ENCODE measurements around the gene DHRS3. TPM values are rescaled to one million over a fixed set of nuclear protein-coding genes. Genes with fewer than 3 reads are reported as not detected.

DHRS3 gene
- total and polyA plus RNA-seq, 2 of the 13 experiments (the other 11 are each of a cell fraction or from before 2014, with no cell fraction given) = 48.5 to 90.5 TPM

DNA sequence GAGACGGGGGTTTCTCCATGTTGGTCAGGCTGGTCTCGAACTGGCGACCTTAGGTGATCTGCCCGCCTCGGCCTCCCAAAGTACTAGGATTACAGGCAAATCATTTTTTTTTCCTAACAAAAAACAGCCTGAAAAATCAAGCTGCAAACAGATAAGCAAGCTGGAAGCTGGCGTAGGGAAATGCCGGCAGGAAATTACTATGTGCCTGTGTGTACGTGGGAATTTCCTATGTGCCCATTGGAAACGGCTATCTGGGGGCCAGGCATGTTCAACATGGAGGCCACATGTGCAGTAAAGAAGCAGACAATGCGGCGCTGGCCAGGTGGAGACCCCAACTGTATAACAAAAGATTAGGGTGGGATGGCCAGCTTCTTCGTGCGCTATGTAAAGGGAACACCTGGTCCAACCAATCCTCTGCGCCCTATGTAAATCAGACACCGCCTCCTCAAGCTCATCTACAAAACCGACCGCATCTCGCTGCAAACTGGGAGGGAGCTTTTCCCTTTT is 16.7 kb upstream of the DHRS3 start:
- BruUV-seq (replicated peaks) = no TSS peak
- Histone ChIP-seq H3K27me3 (ENCODE audit: control insufficient read depth in 1 of 2, insufficient read depth in 2 of 2, low read length in 2 of 2) (peaks cover 0 to 11% of the 10 kb centered on the region in 2 experiments; a peak in 1 of 5 replicates), H3K9me3 (ENCODE audit: low read length) (peaks cover 10% of the 10 kb centered on the region), H2AFZ (ENCODE audit: low read length) (no peak overlapping the region), H3K9ac (ENCODE audit: insufficient read depth, low read depth, low read length) (no peak overlapping the region), H3K79me2 (ENCODE audit: insufficient read depth, low read length) (no peaks in the 10 kb centered on the region), H4K20me1 (ENCODE audit: insufficient read depth, low read length) (no peaks in the 10 kb centered on the region), H3K4me2 (ENCODE audit: low read depth, low read length) (no peak overlapping the region), H3K36me3 (replicated peaks in 1 of 2; ENCODE audit: control insufficient read depth in 1 of 2, insufficient read depth in 2 of 2, low read length in 2 of 2) (no peaks in the 10 kb centered on the region), H3K27ac (ENCODE audit: extremely low read length, insufficient read depth, low read length) (no peak overlapping the region), H3K4me1 (ENCODE audit: insufficient read depth, low read length) (peaks cover 12% of the 10 kb centered on the region), H3K4me3 (replicated peaks in 1 of 3; ENCODE audit: insufficient read depth in 1 of 3, low read depth in 2 of 3, low read length in 3 of 3) (no peak overlapping the region)
- in situ Hi-C loops (cut with HindIII; ENCODE audit: extremely low pct_ligation_motif_present, low pct_unique_long_range_greater_than_20kb) (no loop called here), intact Hi-C loops (cut with micrococcal nuclease; ENCODE audit: unreplicated experiment) (no loop called here)
- 74% methylated on average over 14 of the region's 18 CpGs for WGBS (ENCODE audit: low lambda C conversion rate)
- ATAC-seq (no peak), DNase-seq (ENCODE audit: low spot score) (no peak), FAIRE-seq (no peak)
- CTCF ChIA-PET (ENCODE audit: low intra/inter-chr PET ratio, low total read pairs) = no interaction called here
- POLR2A ChIA-PET = interaction anchor here (1.2 kb wide), 1 partner anchor 16 kb away, joined by 3 read pairs; no protein-coding TSS in a partner anchor
- TF ChIP-seq MYC (CRISPR knock-in tag; IDR thresholded peaks at IDR 0.05; ENCODE audit: borderline replicate concordance) = no peak
- no peak for TF ChIP-seq HHEX (CRISPR knock-in tag; IDR thresholded peaks at IDR 0.05)
- TF ChIP-seq, protein P1, sequence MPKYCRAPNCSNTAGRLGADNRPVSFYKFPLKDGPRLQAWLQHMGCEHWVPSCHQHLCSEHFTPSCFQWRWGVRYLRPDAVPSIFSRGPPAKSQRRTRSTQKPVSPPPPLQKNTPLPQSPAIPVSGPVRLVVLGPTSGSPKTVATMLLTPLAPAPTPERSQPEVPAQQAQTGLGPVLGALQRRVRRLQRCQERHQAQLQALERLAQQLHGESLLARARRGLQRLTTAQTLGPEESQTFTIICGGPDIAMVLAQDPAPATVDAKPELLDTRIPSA (CRISPR knock-in tag; IDR thresholded peaks at IDR 0.05; ENCODE audit: borderline replicate concordance) = no peak
- TF ChIP-seq, protein P2, sequence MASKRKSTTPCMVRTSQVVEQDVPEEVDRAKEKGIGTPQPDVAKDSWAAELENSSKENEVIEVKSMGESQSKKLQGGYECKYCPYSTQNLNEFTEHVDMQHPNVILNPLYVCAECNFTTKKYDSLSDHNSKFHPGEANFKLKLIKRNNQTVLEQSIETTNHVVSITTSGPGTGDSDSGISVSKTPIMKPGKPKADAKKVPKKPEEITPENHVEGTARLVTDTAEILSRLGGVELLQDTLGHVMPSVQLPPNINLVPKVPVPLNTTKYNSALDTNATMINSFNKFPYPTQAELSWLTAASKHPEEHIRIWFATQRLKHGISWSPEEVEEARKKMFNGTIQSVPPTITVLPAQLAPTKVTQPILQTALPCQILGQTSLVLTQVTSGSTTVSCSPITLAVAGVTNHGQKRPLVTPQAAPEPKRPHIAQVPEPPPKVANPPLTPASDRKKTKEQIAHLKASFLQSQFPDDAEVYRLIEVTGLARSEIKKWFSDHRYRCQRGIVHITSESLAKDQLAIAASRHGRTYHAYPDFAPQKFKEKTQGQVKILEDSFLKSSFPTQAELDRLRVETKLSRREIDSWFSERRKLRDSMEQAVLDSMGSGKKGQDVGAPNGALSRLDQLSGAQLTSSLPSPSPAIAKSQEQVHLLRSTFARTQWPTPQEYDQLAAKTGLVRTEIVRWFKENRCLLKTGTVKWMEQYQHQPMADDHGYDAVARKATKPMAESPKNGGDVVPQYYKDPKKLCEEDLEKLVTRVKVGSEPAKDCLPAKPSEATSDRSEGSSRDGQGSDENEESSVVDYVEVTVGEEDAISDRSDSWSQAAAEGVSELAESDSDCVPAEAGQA (IDR thresholded peaks at IDR 0.05; ENCODE audit: low read depth) = no peak
- TF ChIP-seq, protein P2 (CRISPR knock-in tag; IDR thresholded peaks at IDR 0.05; ENCODE audit: borderline replicate concordance) = no peak
- TF ChIP-seq SRSF4 (IDR thresholded peaks at IDR 0.05; ENCODE audit: low read depth, low read length, poor library complexity, severe bottlenecking) = no peak
- no peak for TF ChIP-seq ZNF598 (CRISPR knock-in tag; IDR thresholded peaks at IDR 0.05; ENCODE audit: borderline replicate concordance)
- TF ChIP-seq, protein P3, sequence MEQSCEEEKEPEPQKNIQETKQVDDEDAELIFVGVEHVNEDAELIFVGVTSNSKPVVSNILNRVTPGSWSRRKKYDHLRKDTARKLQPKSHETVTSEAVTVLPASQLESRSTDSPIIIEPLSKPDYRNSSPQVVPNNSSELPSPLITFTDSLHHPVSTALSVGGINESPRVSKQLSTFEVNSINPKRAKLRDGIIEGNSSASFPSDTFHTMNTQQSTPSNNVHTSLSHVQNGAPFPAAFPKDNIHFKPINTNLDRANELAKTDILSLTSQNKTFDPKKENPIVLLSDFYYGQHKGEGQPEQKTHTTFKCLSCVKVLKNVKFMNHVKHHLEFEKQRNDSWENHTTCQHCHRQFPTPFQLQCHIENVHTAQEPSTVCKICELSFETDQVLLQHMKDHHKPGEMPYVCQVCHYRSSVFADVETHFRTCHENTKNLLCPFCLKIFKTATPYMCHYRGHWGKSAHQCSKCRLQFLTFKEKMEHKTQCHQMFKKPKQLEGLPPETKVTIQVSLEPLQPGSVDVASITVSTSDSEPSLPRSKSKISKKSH (CRISPR knock-in tag; IDR thresholded peaks at IDR 0.05; ENCODE audit: borderline replicate concordance) = no peak
- no peak for TF ChIP-seq ZNF101 (CRISPR knock-in tag; IDR thresholded peaks at IDR 0.05; ENCODE audit: borderline replicate concordance, low read depth)
- no peak for TF ChIP-seq ZNF776 (CRISPR knock-in tag; IDR thresholded peaks at IDR 0.05)
- TF ChIP-seq CC2D1A (CRISPR knock-in tag; IDR thresholded peaks at IDR 0.05) = no peak
- TF ChIP-seq GABPB1 (CRISPR knock-in tag; IDR thresholded peaks at IDR 0.05) = no peak
- TF ChIP-seq ARNT2 (CRISPR knock-in tag; IDR thresholded peaks at IDR 0.05; ENCODE audit: low read depth) = no peak
- no peak for TF ChIP-seq TEAD3 (CRISPR knock-in tag; optimal IDR thresholded peaks at IDR 0.05; ENCODE audit: borderline replicate concordance)
